ENCODE data around the gene CFAP410.
"Not testable (repeated sequence)": the region's sequence is repeated elsewhere in the genome, so short reads cannot be mapped to it uniquely, and the experiment has no call there.

The CFAP410 gene

DNA sequence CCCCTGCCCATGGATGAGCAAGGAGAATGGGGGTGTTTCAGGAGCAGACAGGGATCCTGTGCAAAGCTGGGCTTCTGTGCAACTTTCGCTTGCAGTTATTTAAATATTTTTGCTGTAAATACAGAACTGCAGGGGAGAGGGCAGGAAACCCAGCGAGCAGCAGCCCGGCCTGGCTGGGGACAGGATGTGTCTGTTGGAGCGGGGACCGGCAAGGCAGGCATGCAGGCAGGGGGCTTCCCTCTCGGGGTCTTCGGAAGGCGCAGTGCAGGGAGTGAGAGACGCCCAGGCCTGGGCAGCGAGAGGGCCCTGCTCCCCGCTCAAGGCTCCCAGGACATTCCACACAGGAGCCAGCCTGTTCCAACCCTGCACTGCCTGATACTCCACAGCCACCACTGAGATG lies 55.2 kb downstream of the CFAP410 start:
- no peak for DNase-seq (ENCODE audit: low read depth)

DNA sequence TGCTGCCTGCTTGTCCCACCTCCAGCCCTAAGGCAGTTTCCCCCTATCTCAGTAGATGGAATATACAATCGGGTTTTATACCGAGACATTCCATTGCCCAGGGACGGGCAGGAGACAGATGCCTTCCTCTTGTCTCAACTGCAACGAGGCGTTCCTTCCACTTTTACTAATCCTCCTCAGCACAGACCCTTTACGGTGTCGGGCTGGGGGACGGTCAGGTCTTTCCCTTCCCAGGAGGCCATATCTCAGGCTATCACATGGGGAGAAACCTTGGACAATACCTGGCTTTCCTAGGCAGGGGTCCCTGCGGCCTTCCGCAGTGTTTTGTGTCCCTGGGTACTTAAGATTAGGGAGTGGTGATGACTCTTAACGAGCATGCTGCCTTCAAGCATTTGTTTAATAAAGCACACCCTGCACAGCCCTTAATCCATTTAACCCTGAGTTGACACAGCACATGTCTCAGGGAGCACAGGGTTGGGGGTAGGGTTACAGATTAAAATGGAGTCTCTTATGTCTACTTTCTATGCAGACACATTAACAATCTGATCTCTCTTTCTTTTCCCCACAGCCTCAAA lies 55.9 kb downstream of the CFAP410 start:
- not testable (repeated sequence) for DNase-seq (ENCODE audit: low read depth)

GRCh38 chr21:44282370-44282769 lies 56.8 kb downstream of the CFAP410 start:
- DNase-seq (ENCODE audit: low read depth): no peak

DNA sequence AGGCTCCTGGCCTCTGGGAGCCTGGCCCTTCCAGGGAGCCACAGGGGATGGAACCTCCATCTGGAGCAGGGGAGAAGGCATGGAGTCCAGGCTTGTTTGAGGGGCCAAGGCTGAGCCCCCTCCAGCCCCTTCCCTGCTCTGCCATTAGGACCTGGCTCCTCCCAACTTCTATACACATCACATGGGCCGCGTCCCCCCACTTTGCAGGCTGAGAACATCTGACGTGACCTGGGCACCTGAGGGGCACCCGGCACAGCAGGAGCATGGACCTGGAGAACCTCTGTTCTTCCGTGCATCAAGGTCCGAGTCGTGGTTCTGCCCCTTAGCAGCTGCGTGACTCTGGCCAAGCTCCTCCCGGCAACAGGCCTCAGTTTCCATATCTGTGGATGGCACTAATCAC lies 57.4 kb downstream of the CFAP410 start:
- no peak for DNase-seq (ENCODE audit: low read depth)

- DNase-seq (ENCODE audit: low read depth): no peak
Observed at GRCh38 chr21:44279354-44280260, 59.6 kb downstream of the CFAP410 start.

Data from stimulated activated CD4-positive, alpha-beta T cell treated with anti-CD3 and anti-CD28 coated beads, Interleukin-2, amount 100 ng/mL, for 4 hours (primary cell).